Neural crest cell (in vitro differentiated cells): ENCODE data around the gene IGLON5. TPM values are rescaled to one million over a fixed set of nuclear protein-coding genes. Genes with fewer than 3 reads are reported as not detected.

ENCODE experiments used
- DNase-seq: peaks from one replicate; pipeline ENCODE4 v3.0.0; 2021; ENCODE audit warnings: low read depth, mixed read lengths, low spot score
- H3K27ac Mint-ChIP-seq: one replicate; pipeline ENCODE4 v1.8.0; 2021; ENCODE audit warnings: mild to moderate bottlenecking, mixed read lengths; ENCODE audit not compliant: unreplicated experiment
- H3K27me3 Mint-ChIP-seq: 2 replicates; pipeline ENCODE4 v1.8.0; 2021; ENCODE audit warnings: low read depth, mild to moderate bottlenecking, mixed read lengths
- H3K36me3 Mint-ChIP-seq: 2 replicates; pipeline ENCODE4 v1.8.0; 2021; ENCODE audit warnings: low read depth, mild to moderate bottlenecking, mixed read lengths
- H3K4me1 Mint-ChIP-seq: 2 replicates; pipeline ENCODE4 v1.8.0; 2021; ENCODE audit warnings: mixed read lengths
- H3K4me3 Mint-ChIP-seq: one replicate; pipeline ENCODE4 v1.8.0; 2021; ENCODE audit warnings: mild to moderate bottlenecking, mixed read lengths
- H3K9me3 Mint-ChIP-seq: 2 replicates; pipeline ENCODE4 v1.8.0; 2021; ENCODE audit warnings: mixed read lengths
- CTCF ChIP-seq: fragments of 200-600 bp; sonication (generic); conservative IDR thresholded peaks from 2 replicates; pipeline ENCODE4 v1.5.0; 2021; ENCODE audit warnings: antibody characterized with exemption, mild to moderate bottlenecking
- total RNA-seq: library from RNA; stranded (reverse); gene quantifications from 2 replicates; pipeline ENCODE4 v1.2.1, GENCODE V29; 2021

The IGLON5 gene
- total RNA-seq, 1 donor from 2014 or later: 17.4 TPM

GRCh38 chr19:51292971-51293370, 18.5 kb upstream of the IGLON5 start:
- H3K9me3 Mint-ChIP-seq: no peaks in the 10 kb centered on the region
- peaks cover 25% of the 10 kb centered on the region for H3K27me3 Mint-ChIP-seq
- no peaks in the 10 kb centered on the region for H3K36me3 Mint-ChIP-seq
- no peak for TF ChIP-seq CTCF
- H3K27ac Mint-ChIP-seq: no peak overlapping the region
- DNase-seq: no peak
- peaks cover 12% of the 10 kb centered on the region for H3K4me1 Mint-ChIP-seq
- no peak overlapping the region for H3K4me3 Mint-ChIP-seq

- DNase-seq: no peak
- Mint-ChIP-seq H3K4me3 (no peak overlapping the region), H3K9me3 (no peaks in the 10 kb centered on the region), H3K27ac (no peak overlapping the region), H3K27me3 (peaks cover 25% of the 10 kb centered on the region), H3K4me1 (peaks cover 12% of the 10 kb centered on the region), H3K36me3 (no peaks in the 10 kb centered on the region)
- TF ChIP-seq CTCF: no peak
Observed at GRCh38 chr19:51293571-51294210, 17.8 kb upstream of the IGLON5 start.

DNA sequence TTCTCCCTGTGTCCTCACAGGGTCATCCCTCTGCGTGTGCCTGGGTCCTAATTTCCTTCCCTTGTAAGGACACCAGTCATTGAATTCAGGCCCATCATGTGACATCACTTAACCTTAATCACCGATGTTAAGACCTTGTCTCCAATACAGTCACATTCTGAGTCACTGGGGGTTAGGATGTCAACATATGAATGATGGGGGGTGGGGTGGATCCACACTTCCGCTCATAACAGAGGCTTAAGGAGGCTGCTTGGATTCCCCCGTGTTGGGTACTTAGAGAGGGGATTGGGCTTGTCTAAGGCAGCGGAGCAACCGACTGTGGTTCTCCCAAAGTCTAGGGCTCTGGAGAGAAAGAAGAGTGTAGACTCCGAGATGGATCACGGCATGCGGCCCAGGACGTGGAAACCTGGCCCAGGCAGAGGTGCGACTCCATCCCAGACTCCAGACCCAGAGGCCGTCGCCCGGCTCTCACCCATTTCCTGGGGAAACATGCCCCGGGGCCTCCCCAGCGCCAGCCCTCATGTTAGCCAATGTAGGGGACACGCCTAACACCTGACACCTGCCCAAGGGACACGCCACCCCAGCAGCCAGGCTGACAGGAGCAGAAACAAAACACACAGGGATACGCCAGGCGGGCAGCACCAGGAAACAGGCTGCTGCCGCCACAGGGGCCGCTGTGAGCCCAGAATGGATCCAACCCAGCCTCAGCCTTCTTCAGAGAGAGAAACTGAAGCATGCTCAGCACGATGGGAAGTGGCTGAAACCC, 17.1 kb upstream of the IGLON5 start:
- Mint-ChIP-seq H3K9me3 (no peaks in the 10 kb centered on the region), H3K27me3 (peaks cover 25% of the 10 kb centered on the region), H3K4me3 (no peak overlapping the region), H3K4me1 (peaks cover 12% of the 10 kb centered on the region), H3K36me3 (no peaks in the 10 kb centered on the region), H3K27ac (no peak overlapping the region)
- DNase-seq: no peak
- TF ChIP-seq CTCF: no peak

- Mint-ChIP-seq H3K27me3 (peaks cover 25% of the 10 kb centered on the region), H3K9me3 (no peaks in the 10 kb centered on the region), H3K36me3 (no peaks in the 10 kb centered on the region), H3K4me1 (peaks cover 12% of the 10 kb centered on the region), H3K4me3 (no peak overlapping the region), H3K27ac (no peak overlapping the region)
- TF ChIP-seq CTCF: no peak
- no peak for DNase-seq
Observed at GRCh38 chr19:51294977-51295375, 16.5 kb upstream of the IGLON5 start.

- no peaks in the 10 kb centered on the region for H3K36me3 Mint-ChIP-seq
- no peak for TF ChIP-seq CTCF
- no peak for DNase-seq
- no peaks in the 10 kb centered on the region for H3K9me3 Mint-ChIP-seq
- H3K27ac Mint-ChIP-seq: no peak overlapping the region
- peaks cover 16% of the 10 kb centered on the region for H3K4me1 Mint-ChIP-seq
- H3K27me3 Mint-ChIP-seq: peaks cover 23% of the 10 kb centered on the region
- H3K4me3 Mint-ChIP-seq: no peak overlapping the region
Observed at GRCh38 chr19:51295382-51296126, 15.9 kb upstream of the IGLON5 start.
